Stomach (tissue), 9 donors: ENCODE results near the gene PRKCE. TPM values are rescaled to one million over a fixed set of nuclear protein-coding genes. Genes with fewer than 3 reads are reported as not detected.

ENCODE experiments used
- DNase-seq, 2 donors: peaks; one replicate each; pipeline versions ENCODE4 v3.0.0 to v3.0.0-alpha.2; 2013 to 2019
- H3K27ac ChIP-seq, 5 donors: fragments of 200-600 bp in 4 of 5; sonication (generic) in 4 of 5; one replicate each; pipeline ENCODE4 v1.5.1; 2013 to 2019; ENCODE audit warnings: mild to moderate bottlenecking in 1 of 5, moderate library complexity in 1 of 5
- H3K27me3 ChIP-seq, 3 donors: fragments of 200-600 bp; sonication (generic); one replicate each; pipeline ENCODE4 v1.5.1; 2017 to 2019; ENCODE audit warnings: mixed run types in 1 of 3
- H3K36me3 ChIP-seq, 4 donors: fragments of 200-600 bp; sonication (generic); 1 replicate in 3 of 4; 2 replicates in 1 of 4; pipeline ENCODE4 v1.5.1; 2016 to 2019
- H3K4me1 ChIP-seq, 4 donors: fragments of 200-600 bp; sonication (generic); one replicate each; pipeline ENCODE4 v1.5.1; 2016 to 2019
- H3K4me3 ChIP-seq, 4 donors: fragments of 200-600 bp; sonication (generic) in 3 of 4; one replicate each; pipeline ENCODE4 v1.5.1; 2016 to 2019; ENCODE audit warnings: mild to moderate bottlenecking in 1 of 4
- H3K9me3 ChIP-seq, 4 donors: fragments of 200-600 bp; sonication (generic); one replicate each; pipeline ENCODE4 v1.5.1; 2016 to 2019
- CTCF ChIP-seq, 7 experiments: fragments of 450-650 bp in 4 of 7; fragments of 200-600 bp in 3 of 7; sonication (generic) in 3 of 7; IDR thresholded peaks; one replicate each; pipeline ENCODE4 v1.5.1; 2016 to 2019; ENCODE audit warnings: antibody characterized with exemption in 7 of 7, control low read depth in 2 of 7, mild to moderate bottlenecking in 1 of 7
- EP300 ChIP-seq: sonication (generic); formaldehyde crosslinking; IDR thresholded peaks from one replicate; pipeline ENCODE4 v1.6.1; 2017; ENCODE audit warnings: antibody characterized with exemption
- POLR2A ChIP-seq, 4 donors: fragments of 450-650 bp; IDR thresholded peaks; one replicate each; pipeline ENCODE4 v1.6.1; 2016; ENCODE audit warnings: antibody characterized with exemption in 4 of 4, control low read depth in 2 of 4, mild to moderate bottlenecking in 1 of 4, moderate library complexity in 1 of 4
- POLR2AphosphoS5 ChIP-seq, 3 donors: sonication (generic); formaldehyde crosslinking; IDR thresholded peaks; one replicate each; pipeline ENCODE4 v1.6.1; 2016; ENCODE audit warnings: antibody characterized with exemption in 3 of 3
- WGBS, 5 donors: extraction: QIAGEN DNeasy Blood & Tissue Kit in 3 of 5; methylation state at CpG; one replicate each; pipeline versions ENCODE4 v1.1.5 to v1.1.7; 2013 to 2018; 5-methylcytosine and 5-hydroxymethylcytosine counted together
- intact Hi-C: fragments of 100-400 bp; cut with DNase I; formaldehyde crosslinking; loops from one replicate; pipeline ENCODE4 v1.15.1; 2023; ENCODE audit warnings: low total_unique reads
- polyA plus RNA-seq, 3 donors: library from polyadenylated mRNA; stranded (reverse); fragments of 200-250 nt; gene quantifications; one replicate each; pipeline ENCODE4 v1.2.3, GENCODE V29; 2013
- total RNA-seq, 5 donors: library from RNA; depleted of rRNA; stranded (reverse); fragments of >200 nt; gene quantifications; one replicate each; pipeline versions ENCODE4 v1.1.0 to v1.2.3, GENCODE V29; 2014 to 2016
- donor health status: healthy with polysubstance abuse.
- donor health status: Bipolar disorder and iron deficiency.
- donor health status: healthy.

PRKCE gene
- total and polyA plus RNA-seq, 8 donors, result 2.0 to 92.0 (median 10.0) TPM

GRCh38 chr2:46160326-46160725 is 508.9 kb downstream of the PRKCE start:
- peaks cover 10 to 55% (median 29%) of the 10 kb centered on the region in 4 donors for H3K4me1 ChIP-seq
- TF ChIP-seq POLR2A (IDR thresholded peaks at IDR 0.05) (no peak), EP300 (no peak)
- H3K27me3 ChIP-seq, result no peaks in the 10 kb centered on the region
- H3K4me3 ChIP-seq, result no peak overlapping the region
- WGBS, 5 donors, result 71 to 86% (median 74%) methylated on average over 6 of the region's 6 CpGs
- H3K36me3 ChIP-seq, result peaks cover 3 to 30% (median 16%) of the 10 kb centered on the region in 4 donors
- intact Hi-C loops, result no loop called here
- H3K27ac ChIP-seq, result no peak overlapping the region
- no peaks in the 10 kb centered on the region for H3K9me3 ChIP-seq
- DNase-seq, result no peak

DNA sequence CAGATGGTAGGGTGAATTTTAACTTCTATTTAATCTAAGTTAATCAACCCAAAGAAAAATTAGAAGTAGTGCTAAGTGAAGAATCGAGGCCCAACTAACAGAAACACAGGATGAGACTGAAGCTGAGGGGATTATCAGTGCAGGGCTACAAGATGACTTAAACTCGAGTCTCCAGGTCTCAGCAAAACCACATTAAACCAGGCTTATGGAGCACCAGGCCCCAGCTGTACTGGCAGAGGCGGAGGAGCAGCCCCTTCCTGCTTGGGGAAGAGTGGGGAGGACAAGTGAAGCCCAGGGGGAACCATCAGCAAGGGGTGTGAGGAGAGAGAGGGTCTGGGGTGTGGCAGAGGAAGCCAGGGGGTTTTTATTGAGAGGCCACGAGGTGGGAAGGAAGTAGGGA is 509.8 kb downstream of the PRKCE start:
- WGBS, 5 donors, result 67 to 72% (median 68%) methylated on average over 4 of the region's 4 CpGs
- no peak for TF ChIP-seq CTCF (IDR thresholded peaks at IDR 0.05)
- TF ChIP-seq POLR2AphosphoS5 (IDR thresholded peaks at IDR 0.05), result no peak
- TF ChIP-seq POLR2A (IDR thresholded peaks at IDR 0.05), result no peak
- TF ChIP-seq EP300, result no peak
- Histone ChIP-seq H3K4me3 (no peak overlapping the region), H3K36me3 (peaks cover 3 to 29% (median 13%) of the 10 kb centered on the region in 4 donors), H3K27me3 (no peaks in the 10 kb centered on the region), H3K27ac (peak overlapping the region in 2 of 5 donors; percentile 29 to 79), H3K4me1 (peaks cover 13 to 59% (median 34%) of the 10 kb centered on the region in 4 donors), H3K9me3 (no peaks in the 10 kb centered on the region)
- intact Hi-C loops, result no loop called here
- no peak for DNase-seq

DNA sequence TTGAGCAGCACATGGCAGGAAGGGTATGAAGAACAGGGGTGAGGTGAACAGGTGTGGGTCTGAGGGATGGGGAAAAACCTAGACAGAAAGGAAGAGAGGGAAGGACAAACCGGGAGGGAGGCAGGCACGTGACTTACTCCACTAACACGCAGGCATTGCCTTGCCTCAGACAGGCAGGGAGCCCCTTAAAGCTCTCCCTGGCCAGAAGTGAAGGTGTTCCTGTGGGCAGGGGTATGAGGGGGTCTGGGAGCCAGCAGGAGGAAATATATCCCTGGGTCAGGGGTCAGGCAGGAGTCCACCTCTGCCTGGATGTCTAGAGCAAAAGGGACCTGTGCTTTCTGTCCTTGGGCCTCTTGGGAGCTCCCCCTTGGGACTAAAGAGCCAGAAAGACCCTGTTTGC is 510.4 kb downstream of the PRKCE start:
- intact Hi-C loops, result no loop called here
- H3K9me3 ChIP-seq, result no peaks in the 10 kb centered on the region
- H3K27me3 ChIP-seq, result no peaks in the 10 kb centered on the region
- peak overlapping the region in 3 of 5 donors; percentile 19 to 79 (median 29) for H3K27ac ChIP-seq
- peaks cover 13 to 59% (median 34%) of the 10 kb centered on the region in 4 donors for H3K4me1 ChIP-seq
- H3K36me3 ChIP-seq, result peaks cover 3 to 23% (median 10%) of the 10 kb centered on the region in 4 donors
- no peak overlapping the region for H3K4me3 ChIP-seq
- no peak for DNase-seq
- TF ChIP-seq CTCF (IDR thresholded peaks at IDR 0.05) (no peak), POLR2AphosphoS5 (IDR thresholded peaks at IDR 0.05) (no peak), EP300 (no peak), POLR2A (IDR thresholded peaks at IDR 0.05) (no peak)
- WGBS, 5 donors, result 76 to 90% (median 88%) methylated on average over 3 of the region's 3 CpGs

GRCh38 chr2:46162329-46163097 is 511.0 kb downstream of the PRKCE start:
- Histone ChIP-seq H3K36me3 (peaks cover 3 to 20% (median 10%) of the 10 kb centered on the region in 4 donors), H3K27ac (peak overlapping the region in 3 of 5 donors; percentile 19 to 79 (median 29)), H3K27me3 (no peaks in the 10 kb centered on the region), H3K9me3 (no peaks in the 10 kb centered on the region), H3K4me3 (no peak overlapping the region), H3K4me1 (peaks cover 13 to 53% (median 31%) of the 10 kb centered on the region in 4 donors)
- TF ChIP-seq CTCF (IDR thresholded peaks at IDR 0.05) (no peak), POLR2A (IDR thresholded peaks at IDR 0.05) (no peak), POLR2AphosphoS5 (IDR thresholded peaks at IDR 0.05) (no peak), EP300 (no peak)
- intact Hi-C loops, result no loop called here
- 69 to 86% (median 85%) methylated on average over 11 of the region's 11 CpGs for WGBS, 5 donors
- no peak for DNase-seq

DNA sequence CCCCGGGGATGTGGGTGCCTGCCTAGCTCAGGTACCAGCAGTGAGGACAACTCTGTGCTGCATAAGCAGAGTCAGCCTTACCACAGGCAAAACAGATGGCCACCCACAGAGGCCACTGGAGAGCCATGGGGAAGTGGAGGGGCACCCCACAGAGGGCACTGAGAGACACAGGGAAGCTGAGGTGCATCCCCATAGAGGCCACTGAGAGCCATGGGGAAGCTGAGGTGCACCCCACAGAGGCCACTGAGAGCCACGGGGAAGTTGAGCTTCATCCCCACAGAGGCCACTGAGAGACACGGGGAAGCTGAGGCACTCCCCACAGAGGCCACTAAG is 511.6 kb downstream of the PRKCE start:
- intact Hi-C loops, result no loop called here
- peaks cover 13 to 47% (median 29%) of the 10 kb centered on the region in 4 donors for H3K4me1 ChIP-seq
- no peak for TF ChIP-seq POLR2A (IDR thresholded peaks at IDR 0.05)
- no peak for TF ChIP-seq CTCF (IDR thresholded peaks at IDR 0.05)
- TF ChIP-seq POLR2AphosphoS5 (IDR thresholded peaks at IDR 0.05), result no peak
- TF ChIP-seq EP300, result no peak
- H3K4me3 ChIP-seq, result no peak overlapping the region
- peaks cover 3 to 20% (median 10%) of the 10 kb centered on the region in 4 donors for H3K36me3 ChIP-seq
- 67 to 98% (median 96%) methylated on average over 2 to 3 of the region's 3 CpGs for WGBS, 5 donors
- no peak for DNase-seq
- no peaks in the 10 kb centered on the region for H3K9me3 ChIP-seq
- H3K27ac ChIP-seq, result peak overlapping the region in 2 of 5 donors; percentile 29 to 79
- H3K27me3 ChIP-seq, result no peaks in the 10 kb centered on the region
